Measurements from ENCODE around the gene IL1RAPL2. TPM values are rescaled to one million over a fixed set of nuclear protein-coding genes. Genes with fewer than 3 reads are reported as not detected.

Gene IL1RAPL2
- polyA plus RNA-seq, 3 donors: not detected

DNA sequence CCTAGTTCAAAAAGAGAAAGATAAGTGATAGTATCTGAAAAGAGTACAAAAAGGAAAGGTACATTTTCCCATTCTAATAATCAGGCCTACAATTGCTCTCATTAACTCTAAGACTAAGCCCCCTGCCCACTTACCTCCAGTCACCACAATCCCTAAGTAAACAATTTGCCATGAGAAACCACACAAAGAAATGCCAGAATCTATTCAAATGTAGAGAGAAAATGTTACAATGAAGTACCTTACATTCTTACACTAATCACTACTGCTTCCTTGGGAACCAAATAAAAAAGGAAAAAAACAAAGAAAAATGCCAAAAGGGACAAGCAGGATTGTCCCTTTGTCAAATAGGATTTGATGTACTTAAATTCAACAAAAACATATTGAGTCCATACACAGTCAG, 1068.2 kb downstream of the IL1RAPL2 start:
- Histone ChIP-seq H3K27me3 (ENCODE audit: control insufficient read depth in 2 of 2, insufficient read depth in 2 of 2, low read length in 2 of 2) (no peaks in the 10 kb centered on the region), H3K4me1 (ENCODE audit: control insufficient read depth in 1 of 2, insufficient read depth in 2 of 2, low read length in 2 of 2) (no peaks in the 10 kb centered on the region), H3K27ac (ENCODE audit: low read depth in 1 of 2, low read length in 2 of 2) (no peak overlapping the region), H3K4me3 (replicated peaks in 1 of 3; ENCODE audit: low read depth in 2 of 3, low read length in 3 of 3) (no peak overlapping the region), H4K20me1 (ENCODE audit: insufficient read depth, low read length) (no peaks in the 10 kb centered on the region), H3K79me2 (ENCODE audit: insufficient read depth, low read length) (no peaks in the 10 kb centered on the region), H3K9me3 (replicated peaks in 1 of 2; ENCODE audit: control insufficient read depth in 1 of 2, insufficient read depth in 1 of 2, low read length in 2 of 2) (no peaks in the 10 kb centered on the region), H2AFZ (ENCODE audit: insufficient read depth, low read depth, low read length, poor library complexity, severe bottlenecking) (no peak overlapping the region), H3K9ac (ENCODE audit: insufficient read depth, low read length, poor library complexity, severe bottlenecking) (no peak overlapping the region), H3K36me3 (replicated peaks in 1 of 2; ENCODE audit: control insufficient read depth in 1 of 2, insufficient read depth in 2 of 2, low read length in 2 of 2) (no peaks in the 10 kb centered on the region), H3K4me2 (replicated peaks; ENCODE audit: extremely low read depth, low read length, poor library complexity, severe bottlenecking) (no peak overlapping the region)
- H3K27me3 Mint-ChIP-seq (ENCODE audit: low read depth in 3 of 3): no peaks in the 10 kb centered on the region
- no peaks in the 10 kb centered on the region for H3K36me3 Mint-ChIP-seq
- no peak for DNase-seq
- H3K27ac Mint-ChIP-seq: no peak overlapping the region
- no peak overlapping the region for H3K4me3 Mint-ChIP-seq
- TF ChIP-seq, protein P1, sequence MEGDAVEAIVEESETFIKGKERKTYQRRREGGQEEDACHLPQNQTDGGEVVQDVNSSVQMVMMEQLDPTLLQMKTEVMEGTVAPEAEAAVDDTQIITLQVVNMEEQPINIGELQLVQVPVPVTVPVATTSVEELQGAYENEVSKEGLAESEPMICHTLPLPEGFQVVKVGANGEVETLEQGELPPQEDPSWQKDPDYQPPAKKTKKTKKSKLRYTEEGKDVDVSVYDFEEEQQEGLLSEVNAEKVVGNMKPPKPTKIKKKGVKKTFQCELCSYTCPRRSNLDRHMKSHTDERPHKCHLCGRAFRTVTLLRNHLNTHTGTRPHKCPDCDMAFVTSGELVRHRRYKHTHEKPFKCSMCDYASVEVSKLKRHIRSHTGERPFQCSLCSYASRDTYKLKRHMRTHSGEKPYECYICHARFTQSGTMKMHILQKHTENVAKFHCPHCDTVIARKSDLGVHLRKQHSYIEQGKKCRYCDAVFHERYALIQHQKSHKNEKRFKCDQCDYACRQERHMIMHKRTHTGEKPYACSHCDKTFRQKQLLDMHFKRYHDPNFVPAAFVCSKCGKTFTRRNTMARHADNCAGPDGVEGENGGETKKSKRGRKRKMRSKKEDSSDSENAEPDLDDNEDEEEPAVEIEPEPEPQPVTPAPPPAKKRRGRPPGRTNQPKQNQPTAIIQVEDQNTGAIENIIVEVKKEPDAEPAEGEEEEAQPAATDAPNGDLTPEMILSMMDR (IDR thresholded peaks at IDR 0.05): no peak
- peaks cover 0 to 2% (median 0%) of the 10 kb centered on the region in 7 donors for H3K9me3 Mint-ChIP-seq
- intact Hi-C loops (cut with micrococcal nuclease): no loop called here
- no peaks in the 10 kb centered on the region for H3K4me1 Mint-ChIP-seq

GRCh38 chrX:105635794-105636193, 1069.8 kb downstream of the IL1RAPL2 start:
- TF ChIP-seq, protein P1 (IDR thresholded peaks at IDR 0.05): no peak
- no peaks in the 10 kb centered on the region for H3K4me1 Mint-ChIP-seq
- Histone ChIP-seq H3K36me3 (replicated peaks in 1 of 2; ENCODE audit: control insufficient read depth in 1 of 2, insufficient read depth in 2 of 2, low read length in 2 of 2) (no peaks in the 10 kb centered on the region), H3K9me3 (replicated peaks in 1 of 2; ENCODE audit: control insufficient read depth in 1 of 2, insufficient read depth in 1 of 2, low read length in 2 of 2) (no peaks in the 10 kb centered on the region), H3K4me2 (replicated peaks; ENCODE audit: extremely low read depth, low read length, poor library complexity, severe bottlenecking) (no peak overlapping the region), H3K27me3 (ENCODE audit: control insufficient read depth in 2 of 2, insufficient read depth in 2 of 2, low read length in 2 of 2) (no peaks in the 10 kb centered on the region), H4K20me1 (ENCODE audit: insufficient read depth, low read length) (no peaks in the 10 kb centered on the region), H3K79me2 (ENCODE audit: insufficient read depth, low read length) (no peaks in the 10 kb centered on the region), H3K9ac (ENCODE audit: insufficient read depth, low read length, poor library complexity, severe bottlenecking) (no peak overlapping the region), H2AFZ (ENCODE audit: insufficient read depth, low read depth, low read length, poor library complexity, severe bottlenecking) (no peak overlapping the region), H3K4me3 (replicated peaks in 1 of 3; ENCODE audit: low read depth in 2 of 3, low read length in 3 of 3) (no peak overlapping the region), H3K27ac (ENCODE audit: low read depth in 1 of 2, low read length in 2 of 2) (no peak overlapping the region), H3K4me1 (ENCODE audit: control insufficient read depth in 1 of 2, insufficient read depth in 2 of 2, low read length in 2 of 2) (no peaks in the 10 kb centered on the region)
- H3K4me3 Mint-ChIP-seq: no peak overlapping the region
- no peaks in the 10 kb centered on the region for H3K27me3 Mint-ChIP-seq (ENCODE audit: low read depth in 3 of 3)
- H3K27ac Mint-ChIP-seq: no peak overlapping the region
- DNase-seq: no peak
- intact Hi-C loops (cut with micrococcal nuclease): no loop called here
- no peaks in the 10 kb centered on the region for H3K36me3 Mint-ChIP-seq
- peaks cover 0 to 4% (median 0%) of the 10 kb centered on the region in 7 donors for H3K9me3 Mint-ChIP-seq
